Measurements from ENCODE around the gene RAB40B. TPM values are rescaled to one million over a fixed set of nuclear protein-coding genes. Genes with fewer than 3 reads are reported as not detected.
A peak's percentile ranks its signal among the peaks of the same experiment; 100 is the strongest.

Gene RAB40B
- total and polyA plus RNA-seq, 2 of the 13 experiments (the other 11 are each of a cell fraction or from before 2014, with no cell fraction given): 6.2 to 6.5 TPM

DNA sequence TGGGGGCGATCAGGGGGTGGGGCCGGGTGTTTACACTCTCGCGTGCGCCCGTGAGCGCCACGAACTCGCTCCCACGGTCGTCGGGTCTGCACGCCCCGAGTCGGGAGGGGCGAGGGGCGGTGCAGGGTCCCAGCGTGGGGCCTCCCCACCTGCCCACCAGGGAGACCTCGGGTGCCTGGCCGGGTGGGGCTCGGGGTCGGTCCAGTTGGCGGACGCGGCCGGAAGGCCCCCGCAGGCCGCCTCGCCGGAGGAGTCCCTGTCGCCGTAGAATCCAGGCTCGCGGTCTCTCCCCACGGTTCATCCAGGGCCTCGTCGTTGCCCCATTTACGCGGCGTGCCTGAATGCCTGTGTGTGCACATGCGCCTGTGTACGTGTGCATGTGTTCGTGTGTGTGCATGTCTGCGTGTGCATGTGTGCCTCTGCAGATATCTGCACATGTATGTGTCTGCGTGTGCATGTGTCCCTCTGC is 510 bp upstream of the RAB40B start (continued):
- TF ChIP-seq ARHGAP35 (CRISPR knock-in tag; IDR thresholded peaks at IDR 0.05; ENCODE audit: borderline replicate concordance) (peak; percentile 53; the same call in 1 of the 2 replicates), MLX (CRISPR knock-in tag; IDR thresholded peaks at IDR 0.05) (no peak), ARID4A (CRISPR knock-in tag; IDR thresholded peaks at IDR 0.05; ENCODE audit: borderline replicate concordance) (peak; percentile 78; the same call in 1 of the 2 replicates), SCMH1 (CRISPR knock-in tag; IDR thresholded peaks at IDR 0.05; ENCODE audit: borderline replicate concordance) (no peak), ZNF639 (CRISPR knock-in tag; conservative IDR thresholded peaks at IDR 0.05) (no peak), KDM5B (CRISPR knock-in tag; IDR thresholded peaks at IDR 0.05; ENCODE audit: borderline replicate concordance) (peak; percentile 72; the same call in 1 of the 2 replicates), PPARG (CRISPR knock-in tag; conservative IDR thresholded peaks at IDR 0.05) (no peak), HDAC2 (CRISPR knock-in tag; IDR thresholded peaks at IDR 0.05) (peak; percentile 33; the same call in 1 of the 2 replicates), ZNF329 (CRISPR knock-in tag; IDR thresholded peaks at IDR 0.05; ENCODE audit: low read depth) (0 out of 2 replicates have a peak, but pooled peaks have one; percentile 44), ZNF205 (CRISPR knock-in tag; IDR thresholded peaks at IDR 0.05) (no peak), SNAI1 (CRISPR knock-in tag; IDR thresholded peaks at IDR 0.05; ENCODE audit: borderline replicate concordance) (no peak), ZNF468 (CRISPR knock-in tag; IDR thresholded peaks at IDR 0.05) (peak; percentile 80; the same call in 1 of the 2 replicates)
- TF ChIP-seq, protein P1, sequence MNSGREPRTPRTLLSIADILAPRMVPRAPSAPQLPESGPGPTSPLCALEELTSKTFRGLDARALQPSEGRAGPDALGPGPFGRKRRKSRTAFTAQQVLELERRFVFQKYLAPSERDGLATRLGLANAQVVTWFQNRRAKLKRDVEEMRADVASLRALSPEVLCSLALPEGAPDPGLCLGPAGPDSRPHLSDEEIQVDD (CRISPR knock-in tag; IDR thresholded peaks at IDR 0.05; ENCODE audit: borderline replicate concordance): no peak
- TF ChIP-seq, protein P2, sequence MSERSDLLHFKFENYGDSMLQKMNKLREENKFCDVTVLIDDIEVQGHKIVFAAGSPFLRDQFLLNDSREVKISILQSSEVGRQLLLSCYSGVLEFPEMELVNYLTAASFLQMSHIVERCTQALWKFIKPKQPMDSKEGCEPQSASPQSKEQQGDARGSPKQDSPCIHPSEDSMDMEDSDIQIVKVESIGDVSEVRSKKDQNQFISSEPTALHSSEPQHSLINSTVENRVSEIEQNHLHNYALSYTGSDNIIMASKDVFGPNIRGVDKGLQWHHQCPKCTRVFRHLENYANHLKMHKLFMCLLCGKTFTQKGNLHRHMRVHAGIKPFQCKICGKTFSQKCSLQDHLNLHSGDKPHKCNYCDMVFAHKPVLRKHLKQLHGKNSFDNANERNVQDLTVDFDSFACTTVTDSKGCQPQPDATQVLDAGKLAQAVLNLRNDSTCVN (CRISPR knock-in tag; IDR thresholded peaks at IDR 0.05; ENCODE audit: borderline replicate concordance): 0 out of 2 replicates have a peak, but pooled peaks have one; percentile 27
- TF ChIP-seq, protein P3, sequence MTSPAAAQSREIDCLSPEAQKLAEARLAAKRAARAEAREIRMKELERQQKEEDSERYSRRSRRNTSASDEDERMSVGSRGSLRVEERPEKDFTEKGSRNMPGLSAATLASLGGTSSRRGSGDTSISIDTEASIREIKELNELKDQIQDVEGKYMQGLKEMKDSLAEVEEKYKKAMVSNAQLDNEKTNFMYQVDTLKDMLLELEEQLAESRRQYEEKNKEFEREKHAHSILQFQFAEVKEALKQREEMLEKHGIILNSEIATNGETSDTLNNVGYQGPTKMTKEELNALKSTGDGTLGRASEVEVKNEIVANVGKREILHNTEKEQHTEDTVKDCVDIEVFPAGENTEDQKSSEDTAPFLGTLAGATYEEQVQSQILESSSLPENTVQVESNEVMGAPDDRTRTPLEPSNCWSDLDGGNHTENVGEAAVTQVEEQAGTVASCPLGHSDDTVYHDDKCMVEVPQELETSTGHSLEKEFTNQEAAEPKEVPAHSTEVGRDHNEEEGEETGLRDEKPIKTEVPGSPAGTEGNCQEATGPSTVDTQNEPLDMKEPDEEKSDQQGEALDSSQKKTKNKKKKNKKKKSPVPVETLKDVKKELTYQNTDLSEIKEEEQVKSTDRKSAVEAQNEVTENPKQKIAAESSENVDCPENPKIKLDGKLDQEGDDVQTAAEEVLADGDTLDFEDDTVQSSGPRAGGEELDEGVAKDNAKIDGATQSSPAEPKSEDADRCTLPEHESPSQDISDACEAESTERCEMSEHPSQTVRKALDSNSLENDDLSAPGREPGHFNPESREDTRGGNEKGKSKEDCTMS (CRISPR knock-in tag; conservative IDR thresholded peaks at IDR 0.05): no peak
